GM10248 (cell line): ENCODE measurements around the gene KATNB1.

Source experiments
- CTCF ChIA-PET: fragments of 300-600 bp; sonication (Branson Sonifier 250); formaldehyde crosslinking; extraction: SDS; loops from one replicate; lab custom pipeline; 2021; ENCODE audit warnings: antibody characterized with exemption; lab: Yijun Ruan, JAX
- POLR2A ChIA-PET: fragments of 350-650 bp; sonication (Branson Sonifier 250); formaldehyde crosslinking; extraction: SDS; loops from one replicate; lab custom pipeline; 2020; ENCODE audit warnings: antibody characterized with exemption; lab: Yijun Ruan, JAX
- DNase-seq: peaks from one replicate; pipeline ENCODE4 v3.0.0; 2012; ENCODE audit errors: extremely low spot score
- TF ChIP-seq, protein P1 (sequence below): IDR thresholded peaks from 2 replicates; pipeline ENCODE4 v1.5.1; 2012; ENCODE audit warnings: mild to moderate bottlenecking, low read depth; ENCODE audit errors: extremely low read depth, missing control alignments, control extremely low read depth

The KATNB1 gene

DNA sequence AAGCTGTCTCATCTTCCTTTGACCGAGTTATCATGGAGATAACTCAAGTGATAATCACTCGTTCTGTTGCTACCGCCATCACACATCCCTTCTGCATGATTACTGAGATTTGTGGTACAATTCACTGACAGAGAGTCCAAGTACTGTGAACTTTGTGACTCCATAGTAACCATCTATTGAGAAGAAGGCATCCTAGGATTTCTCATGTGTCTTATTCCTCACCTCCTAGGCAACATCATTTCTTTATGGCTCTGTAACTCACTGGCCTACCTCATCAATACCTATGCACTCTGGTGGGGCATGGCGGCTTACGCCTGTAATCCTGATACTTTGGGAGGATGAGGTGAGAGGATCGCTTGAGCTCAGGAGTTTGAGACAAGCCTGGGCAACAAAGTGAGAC lies 21.5 kb upstream of the KATNB1 start:
- ChIA-PET POLR2A (no interaction called here), CTCF (interaction anchor here (1.5 kb wide), 1 partner anchor 30 kb away, joined by 3 read pairs; no protein-coding TSS in a partner anchor)
- TF ChIP-seq, protein P1, sequence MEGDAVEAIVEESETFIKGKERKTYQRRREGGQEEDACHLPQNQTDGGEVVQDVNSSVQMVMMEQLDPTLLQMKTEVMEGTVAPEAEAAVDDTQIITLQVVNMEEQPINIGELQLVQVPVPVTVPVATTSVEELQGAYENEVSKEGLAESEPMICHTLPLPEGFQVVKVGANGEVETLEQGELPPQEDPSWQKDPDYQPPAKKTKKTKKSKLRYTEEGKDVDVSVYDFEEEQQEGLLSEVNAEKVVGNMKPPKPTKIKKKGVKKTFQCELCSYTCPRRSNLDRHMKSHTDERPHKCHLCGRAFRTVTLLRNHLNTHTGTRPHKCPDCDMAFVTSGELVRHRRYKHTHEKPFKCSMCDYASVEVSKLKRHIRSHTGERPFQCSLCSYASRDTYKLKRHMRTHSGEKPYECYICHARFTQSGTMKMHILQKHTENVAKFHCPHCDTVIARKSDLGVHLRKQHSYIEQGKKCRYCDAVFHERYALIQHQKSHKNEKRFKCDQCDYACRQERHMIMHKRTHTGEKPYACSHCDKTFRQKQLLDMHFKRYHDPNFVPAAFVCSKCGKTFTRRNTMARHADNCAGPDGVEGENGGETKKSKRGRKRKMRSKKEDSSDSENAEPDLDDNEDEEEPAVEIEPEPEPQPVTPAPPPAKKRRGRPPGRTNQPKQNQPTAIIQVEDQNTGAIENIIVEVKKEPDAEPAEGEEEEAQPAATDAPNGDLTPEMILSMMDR = no peak
- DNase-seq = no peak

GRCh38 chr16:57720142-57720575 lies 15.4 kb upstream of the KATNB1 start:
- ChIA-PET POLR2A (no interaction called here), CTCF (interaction anchor here (1.0 to 3.3 kb wide), 4 partner anchors 110 to 144 kb away, joined by 3 to 15 read pairs (median 4); no protein-coding TSS in a partner anchor)
- TF ChIP-seq, protein P1 = peak; percentile 67
- DNase-seq = peak; percentile 66

DNA sequence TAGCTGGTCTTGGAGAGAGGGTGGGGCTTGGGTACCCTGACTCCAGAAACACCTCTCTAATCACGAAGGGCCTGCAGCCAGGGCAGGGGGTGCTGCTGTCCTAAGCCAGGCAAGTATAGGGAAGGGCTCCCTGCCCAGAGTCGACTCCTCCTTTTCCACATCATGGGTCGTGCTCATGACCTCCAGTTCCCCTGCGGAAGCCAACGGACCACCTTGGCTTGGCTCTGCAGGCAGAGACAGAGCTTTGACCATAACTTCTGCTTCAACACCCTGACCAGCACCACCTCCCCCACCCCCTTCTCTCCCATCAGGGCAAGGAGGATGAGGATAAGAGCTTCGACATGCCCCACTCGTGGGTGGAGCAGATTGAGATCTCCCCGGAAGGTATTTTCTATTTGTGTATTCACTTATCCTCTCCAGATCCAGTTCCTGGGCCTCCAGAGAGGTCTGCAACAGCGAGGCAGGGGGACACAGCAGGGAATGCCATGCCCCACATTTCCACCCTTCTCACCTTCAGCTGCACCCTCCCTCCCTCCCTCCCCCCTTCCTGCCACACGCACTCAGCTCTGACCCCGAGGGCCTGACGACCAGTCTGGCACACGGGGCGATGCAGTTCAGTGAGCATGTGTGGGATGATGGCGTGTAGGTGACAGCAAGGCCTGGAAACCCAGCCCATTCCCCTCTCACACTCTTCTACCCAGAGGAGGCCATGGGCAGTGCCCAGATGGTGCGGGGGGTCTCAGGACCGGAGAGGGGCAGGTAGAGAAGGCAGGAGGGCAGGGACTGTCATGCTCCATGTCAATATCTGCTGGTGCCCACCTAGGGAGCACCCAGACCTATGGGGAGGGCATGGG lies 14.0 kb upstream of the KATNB1 start:
- POLR2A ChIA-PET = no interaction called here
- CTCF ChIA-PET = interaction anchor here (1.0 to 3.3 kb wide), 3 partner anchors 9 to 146 kb away, joined by 3 to 15 read pairs (median 3); no protein-coding TSS in a partner anchor

GRCh38 chr16:57722210-57722499 lies 13.4 kb upstream of the KATNB1 start:
- CTCF ChIA-PET = interaction anchor here (1.0 to 1.4 kb wide), 2 partner anchors 8 to 10 kb away, joined by 3 read pairs; no protein-coding TSS in a partner anchor
- TF ChIP-seq, protein P1 = no peak
- POLR2A ChIA-PET = no interaction called here
- no peak for DNase-seq

More for the DNA sequence above, 14.0 kb upstream of the KATNB1 start:
- no peak for DNase-seq
- TF ChIP-seq, protein P1 = no peak

- ChIA-PET POLR2A (no interaction called here), CTCF (interaction anchor here (1.3 kb wide), 1 partner anchor 73 kb away, joined by 3 read pairs; no protein-coding TSS in a partner anchor)
- TF ChIP-seq, protein P1 = no peak
- no peak for DNase-seq
Observed at GRCh38 chr16:57722651-57723050, 12.9 kb upstream of the KATNB1 start.

- TF ChIP-seq, protein P1 = no peak
- POLR2A ChIA-PET = no interaction called here
- CTCF ChIA-PET = interaction anchor here (1.3 kb wide), 1 partner anchor 74 kb away, joined by 3 read pairs; no protein-coding TSS in a partner anchor
- DNase-seq = no peak
Observed at GRCh38 chr16:57723170-57723569, 12.4 kb upstream of the KATNB1 start.
